NAMALWA (cell line): ENCODE measurements around the gene KBTBD8.

Experiments
- DNase-seq: peaks from one replicate; pipeline ENCODE4 v3.0.0-alpha.2; 2015; ENCODE audit warnings: low spot score

KBTBD8 gene

GRCh38 chr3:66997560-66998112 lies 471 bp upstream of the KBTBD8 start:
- DNase-seq = no peak

GRCh38 chr3:66998904-66999235 lies 763 bp downstream of the KBTBD8 start:
- DNase-seq = peak; percentile 40

DNA sequence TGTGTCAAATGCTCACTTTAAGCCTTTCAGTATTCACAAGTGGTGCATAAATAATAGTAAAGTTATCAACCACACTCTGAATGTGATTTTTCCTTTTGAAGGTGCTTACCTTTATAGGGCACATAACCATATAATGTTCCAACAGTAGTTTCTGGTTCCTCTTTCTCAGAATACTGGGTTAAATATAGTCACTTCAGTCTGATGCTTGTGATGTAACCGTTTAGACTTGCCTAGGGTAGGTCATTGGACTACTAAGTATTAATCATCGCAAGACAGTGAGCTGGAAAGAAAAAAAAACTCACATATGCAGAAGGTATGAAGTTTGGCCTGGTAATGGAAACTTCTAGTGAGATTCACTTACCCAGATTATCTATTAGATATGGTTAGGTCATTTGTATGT lies 1.9 kb downstream of the KBTBD8 start:
- DNase-seq = peak; percentile 78

GRCh38 chr3:67001086-67001861 lies 3.2 kb downstream of the KBTBD8 start:
- no peak for DNase-seq

GRCh38 chr3:67005974-67006373 lies 7.9 kb downstream of the KBTBD8 start:
- no peak for DNase-seq

DNA sequence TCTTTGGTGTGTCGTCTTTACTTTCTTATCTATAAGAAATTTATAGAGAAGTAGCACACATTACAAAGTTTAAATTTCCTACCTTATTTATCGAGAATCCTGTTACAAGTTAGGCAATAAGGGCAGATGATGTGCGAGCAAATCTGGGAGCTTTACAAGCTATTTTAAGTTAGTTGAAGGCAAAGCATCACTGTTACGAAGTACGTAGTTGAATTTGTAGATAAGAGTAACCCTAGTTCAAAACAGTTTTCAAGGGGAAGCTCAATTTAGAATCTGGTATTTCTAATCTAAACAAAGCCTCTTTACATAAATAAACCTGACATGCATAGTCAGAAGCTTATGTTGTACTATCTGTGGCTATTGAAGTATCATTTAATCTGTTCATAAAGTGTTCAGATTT lies 8.4 kb downstream of the KBTBD8 start:
- DNase-seq = no peak

GRCh38 chr3:67008388-67008787 lies 10.3 kb downstream of the KBTBD8 start:
- no peak for DNase-seq

DNA sequence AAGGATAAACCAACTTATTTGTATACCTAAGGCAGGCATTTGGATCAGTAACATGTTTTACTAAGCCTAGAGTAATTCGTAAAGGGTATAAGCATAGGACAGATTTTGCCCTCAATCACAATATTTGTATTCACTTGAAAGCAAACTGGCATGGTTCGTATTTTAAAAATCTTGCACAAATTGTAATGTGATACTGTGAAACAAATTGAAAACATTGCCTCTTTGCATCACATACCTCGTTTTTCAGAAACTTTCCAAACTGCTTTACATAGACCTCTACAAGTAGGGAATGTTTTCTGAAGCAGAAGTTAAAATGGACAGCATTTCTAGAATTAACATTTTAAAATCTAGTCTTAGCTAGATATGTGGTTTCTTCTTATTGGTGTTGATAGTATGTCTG lies 11.6 kb downstream of the KBTBD8 start:
- DNase-seq = no peak

- no peak for DNase-seq
Observed at GRCh38 chr3:67011414-67012131, 13.5 kb downstream of the KBTBD8 start.

GRCh38 chr3:67012564-67012963 lies 14.5 kb downstream of the KBTBD8 start:
- DNase-seq = no peak

DNA sequence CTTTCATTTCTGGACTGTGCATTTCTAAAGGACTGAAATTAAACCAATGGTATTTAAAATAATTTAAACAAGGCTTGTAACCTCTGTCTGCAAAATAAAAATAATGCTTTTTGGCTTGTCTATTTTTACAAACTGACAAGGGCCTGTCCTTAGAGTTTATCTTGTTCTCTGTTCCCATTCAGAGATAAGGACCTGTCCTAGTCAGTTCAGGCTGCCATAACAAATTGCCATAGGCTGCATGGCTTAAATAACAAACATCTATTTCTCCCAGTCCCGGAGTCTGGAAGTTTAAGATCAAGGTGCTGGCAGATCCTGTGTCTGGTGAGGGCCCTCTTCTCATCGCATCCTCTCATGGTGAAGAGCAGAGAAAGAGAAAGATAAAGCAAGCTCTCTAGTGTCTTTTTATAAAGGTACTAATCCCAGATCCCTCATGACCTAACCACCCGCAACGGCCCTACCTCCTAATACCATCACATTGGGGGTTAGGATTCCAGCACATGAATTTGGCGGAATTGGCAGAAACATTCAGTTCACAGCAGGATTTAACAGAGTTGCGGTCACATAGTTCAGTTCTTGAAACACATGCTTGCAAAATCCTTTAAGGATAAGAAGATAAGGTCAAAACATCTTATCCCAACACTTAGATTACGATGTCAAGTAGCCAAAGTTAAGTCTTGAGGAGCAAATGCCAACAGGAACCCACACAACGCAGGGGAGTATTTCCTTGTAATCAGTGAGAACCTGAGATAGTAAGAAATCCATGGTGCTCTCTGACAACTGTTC lies 17.8 kb downstream of the KBTBD8 start:
- DNase-seq = peak; percentile 21

GRCh38 chr3:67016522-67017080 lies 18.5 kb downstream of the KBTBD8 start:
- peak; percentile 33 for DNase-seq

DNA sequence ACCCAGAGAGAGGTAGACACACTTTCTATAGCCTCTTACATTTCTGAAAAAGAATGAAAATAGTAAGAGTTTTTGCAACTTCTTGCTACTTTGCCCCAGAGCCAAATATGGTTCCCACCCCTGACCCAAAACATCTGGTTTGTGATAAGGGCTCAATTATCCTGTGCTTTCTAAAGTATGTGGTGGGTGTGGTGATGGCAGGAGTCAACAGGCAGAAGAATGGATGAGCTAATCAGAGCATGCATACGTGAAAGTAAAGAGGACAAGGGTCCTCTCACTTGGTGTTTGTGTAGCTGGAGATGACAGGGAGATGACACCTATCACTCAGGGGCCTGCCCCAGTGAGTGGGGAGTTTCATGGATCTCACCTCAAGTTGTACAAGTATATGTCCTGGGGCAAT lies 19.1 kb downstream of the KBTBD8 start:
- DNase-seq = peak; percentile 43

GRCh38 chr3:67018105-67018788 lies 20.1 kb downstream of the KBTBD8 start:
- DNase-seq = peak; percentile 17

GRCh38 chr3:67018789-67019526 lies 20.9 kb downstream of the KBTBD8 start:
- DNase-seq = no peak

DNA sequence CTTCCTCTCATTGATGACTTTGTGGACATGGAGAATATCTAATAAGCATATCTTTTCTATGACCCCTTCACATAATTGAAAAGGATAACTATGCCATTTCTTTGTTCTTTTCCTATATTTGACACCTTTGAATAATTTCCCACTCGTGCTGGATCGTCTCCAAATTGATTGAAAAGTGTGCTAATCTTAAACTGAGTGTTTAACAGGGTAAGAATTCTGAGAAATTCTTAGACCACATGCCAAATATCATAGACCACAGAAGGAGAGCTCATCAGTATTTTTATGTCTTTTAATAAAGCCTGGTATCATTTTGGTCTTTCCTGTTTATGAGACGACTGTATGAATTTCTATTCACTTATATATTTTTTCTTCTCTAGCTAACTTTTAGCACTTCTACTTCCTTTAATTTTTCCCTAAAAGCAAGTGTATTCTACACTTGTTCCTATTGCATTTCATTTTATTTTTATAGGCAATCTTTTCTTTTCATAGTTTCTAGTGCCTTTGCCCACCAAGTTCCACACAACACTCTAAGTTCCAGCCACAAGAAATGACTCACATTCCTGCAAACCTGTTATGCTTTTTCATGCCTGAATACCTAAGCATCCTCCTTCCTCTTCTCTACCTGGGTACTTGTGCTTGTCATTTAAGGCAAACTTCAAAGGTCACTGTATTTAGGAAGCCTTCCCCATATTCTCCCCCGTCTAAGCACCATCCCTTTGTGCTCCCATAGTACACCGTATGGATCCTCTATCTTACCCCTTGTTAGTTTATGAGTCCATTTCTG lies 30.1 kb downstream of the KBTBD8 start:
- no peak for DNase-seq

- no peak for DNase-seq
Observed at GRCh38 chr3:67030785-67031740, 33.0 kb downstream of the KBTBD8 start.

GRCh38 chr3:67031986-67032385 lies 33.9 kb downstream of the KBTBD8 start:
- no peak for DNase-seq

DNA sequence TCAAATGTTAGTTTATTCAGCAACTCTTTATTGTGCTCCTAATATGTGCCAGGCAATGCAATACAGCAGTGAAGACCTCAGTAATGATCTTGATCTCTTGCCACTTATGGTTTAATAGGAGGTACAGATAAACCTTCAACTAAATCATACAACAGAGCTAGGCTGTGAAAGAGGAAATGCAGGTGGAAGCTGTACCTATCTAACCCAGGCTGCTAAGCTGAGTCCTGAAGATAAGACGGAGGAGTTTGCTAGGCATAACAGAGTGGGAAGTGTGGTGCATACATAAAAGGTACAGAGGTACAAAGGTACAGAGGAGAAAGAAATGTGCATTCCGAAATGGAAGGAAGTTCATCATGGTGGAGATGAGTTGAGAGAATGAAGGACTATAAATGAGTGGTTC lies 35.0 kb downstream of the KBTBD8 start:
- no peak for DNase-seq
